Testis (tissue), 2 donors: ENCODE results near the gene ALG11.

Experiments
- CTCF ChIP-seq, 3 experiments: fragments of 450-650 bp in 2 of 3; fragments of 200-600 bp in 1 of 3; sonication (generic) in 1 of 3; IDR thresholded peaks; one replicate each; pipeline ENCODE4 v1.5.1; 2016 to 2019; ENCODE audit warnings: antibody characterized with exemption in 3 of 3, mild to moderate bottlenecking in 2 of 3, moderate library complexity in 1 of 3
- POLR2A ChIP-seq: fragments of 450-650 bp; IDR thresholded peaks from one replicate; pipeline ENCODE4 v1.6.1; 2017; ENCODE audit warnings: antibody characterized with exemption, mild to moderate bottlenecking, moderate library complexity

DNA sequence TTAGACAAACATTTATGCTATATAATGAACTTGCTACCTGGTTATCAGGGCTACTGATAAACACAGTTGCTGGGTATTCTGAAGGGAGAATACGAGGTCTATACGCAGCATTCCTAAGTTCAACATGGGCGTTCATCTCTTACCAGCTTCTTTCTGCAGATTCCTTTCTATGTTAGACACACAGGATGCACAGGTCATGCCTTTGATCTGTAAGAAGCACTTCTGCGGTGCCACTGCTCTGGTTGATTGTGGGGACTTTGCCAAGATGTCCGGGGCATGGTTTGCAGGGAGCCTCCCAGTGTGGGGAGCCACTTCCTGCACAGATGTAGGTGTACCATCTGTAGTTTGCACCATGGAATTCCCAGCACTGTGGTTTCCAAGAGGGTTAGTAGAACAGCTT lies 41.8 kb upstream of the ALG11 start:
- TF ChIP-seq CTCF (IDR thresholded peaks at IDR 0.05), result no peak
- no peak for TF ChIP-seq POLR2A
